Measurements from ENCODE around the gene SDS.

DNA sequence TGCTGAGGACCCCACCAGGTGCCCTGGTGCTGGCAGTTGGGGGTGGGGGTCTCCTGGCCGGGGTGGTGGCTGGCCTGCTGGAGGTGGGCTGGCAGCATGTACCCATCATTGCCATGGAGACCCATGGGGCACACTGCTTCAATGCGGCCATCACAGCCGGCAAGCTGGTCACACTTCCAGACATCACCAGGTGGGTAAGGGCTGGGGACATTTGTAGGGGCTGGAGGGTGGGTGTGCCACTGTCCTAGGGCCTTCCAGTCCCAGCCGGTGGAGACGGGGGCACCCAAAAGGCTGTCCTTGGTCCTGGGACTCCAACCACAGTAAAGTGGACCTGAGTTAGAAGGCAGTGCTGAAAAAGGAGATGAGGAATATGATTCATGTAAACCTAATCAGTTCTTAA, 31.7 kb upstream of the SDS start:
- no peak for TF ChIP-seq RXRA (IDR thresholded peaks at IDR 0.05; ENCODE audit: insufficient read depth, low read depth, low read length)
- TF ChIP-seq, protein P1, sequence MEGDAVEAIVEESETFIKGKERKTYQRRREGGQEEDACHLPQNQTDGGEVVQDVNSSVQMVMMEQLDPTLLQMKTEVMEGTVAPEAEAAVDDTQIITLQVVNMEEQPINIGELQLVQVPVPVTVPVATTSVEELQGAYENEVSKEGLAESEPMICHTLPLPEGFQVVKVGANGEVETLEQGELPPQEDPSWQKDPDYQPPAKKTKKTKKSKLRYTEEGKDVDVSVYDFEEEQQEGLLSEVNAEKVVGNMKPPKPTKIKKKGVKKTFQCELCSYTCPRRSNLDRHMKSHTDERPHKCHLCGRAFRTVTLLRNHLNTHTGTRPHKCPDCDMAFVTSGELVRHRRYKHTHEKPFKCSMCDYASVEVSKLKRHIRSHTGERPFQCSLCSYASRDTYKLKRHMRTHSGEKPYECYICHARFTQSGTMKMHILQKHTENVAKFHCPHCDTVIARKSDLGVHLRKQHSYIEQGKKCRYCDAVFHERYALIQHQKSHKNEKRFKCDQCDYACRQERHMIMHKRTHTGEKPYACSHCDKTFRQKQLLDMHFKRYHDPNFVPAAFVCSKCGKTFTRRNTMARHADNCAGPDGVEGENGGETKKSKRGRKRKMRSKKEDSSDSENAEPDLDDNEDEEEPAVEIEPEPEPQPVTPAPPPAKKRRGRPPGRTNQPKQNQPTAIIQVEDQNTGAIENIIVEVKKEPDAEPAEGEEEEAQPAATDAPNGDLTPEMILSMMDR (IDR thresholded peaks at IDR 0.05; ENCODE audit: control extremely low read depth in 1 of 3, insufficient read depth in 1 of 3, low read depth in 1 of 3, low read length in 3 of 3), result no peak
- TF ChIP-seq JUND (IDR thresholded peaks at IDR 0.05; ENCODE audit: low read length), result no peak
- TF ChIP-seq CHD1 (IDR thresholded peaks at IDR 0.05; ENCODE audit: low read depth, low read length), result no peak
- TF ChIP-seq TBP (IDR thresholded peaks at IDR 0.05; ENCODE audit: low read depth, low read length), result no peak
- TF ChIP-seq HDAC6 (IDR thresholded peaks at IDR 0.05; ENCODE audit: low read depth, low read length), result no peak
